OCI-LY7 (cell line): Measurements from ENCODE around the gene EPB41L1. TPM values are rescaled to one million over a fixed set of nuclear protein-coding genes. Genes with fewer than 3 reads are reported as not detected.

Experiments used
- BruUV-seq: library from RNA; stranded (reverse); fragments of 400-500 nt; replicated peaks from 2 replicates; lab custom pipeline; 2021; lab: Mats Ljungman, UMichigan
- CTCF ChIA-PET: fragments of 300-600 bp; sonication (Branson Sonifier 250); formaldehyde crosslinking; loops from one replicate; lab custom pipeline; 2022; ENCODE audit warnings: antibody characterized with exemption; ENCODE audit not compliant: unreplicated experiment; lab: Charles Lee
- POLR2A ChIA-PET: fragments of 300-600 bp; sonication (Branson Sonifier 250); formaldehyde crosslinking; loops from one replicate; lab custom pipeline; 2022; ENCODE audit warnings: antibody characterized with exemption; lab: Charles Lee
- DNase-seq: peaks from one replicate; pipeline ENCODE4 v3.0.0-alpha.2; 2015; ENCODE audit warnings: low spot score
- H2AFZ ChIP-seq: fragments of 200-600 bp; sonication (generic), shearing (Covaris generic); 2 replicates; pipeline ENCODE4 v1.6.1; 2014; ENCODE audit warnings: mild to moderate bottlenecking, antibody characterized with exemption, low read length, moderate library complexity
- H3K27ac ChIP-seq: fragments of 200-600 bp; sonication (generic); 2 replicates; pipeline ENCODE4 v1.5.1; 2014; ENCODE audit warnings: mixed run types, low read depth, mild to moderate bottlenecking, moderate library complexity, low read length, inconsistent platforms; ENCODE audit not compliant: poor library complexity, severe bottlenecking
- H3K36me3 ChIP-seq: fragments of 200-600 bp; sonication (generic); 2 replicates; pipeline ENCODE4 v1.6.1; 2014; ENCODE audit warnings: mild to moderate bottlenecking, antibody characterized with exemption, low read length, moderate library complexity, mixed read lengths; ENCODE audit not compliant: insufficient read depth
- H3K4me1 ChIP-seq: fragments of 200-600 bp; sonication (generic); 2 replicates; pipeline ENCODE4 v1.5.1; 2014; ENCODE audit warnings: mild to moderate bottlenecking, low read length; ENCODE audit not compliant: insufficient read depth, poor library complexity, severe bottlenecking
- H3K4me2 ChIP-seq: fragments of 200-600 bp; sonication (generic); 2 replicates; pipeline ENCODE4 v1.6.1; 2014; ENCODE audit warnings: mild to moderate bottlenecking, low read length
- H3K4me3 ChIP-seq: fragments of 200-600 bp; sonication (generic); 2 replicates; pipeline ENCODE4 v1.5.1; 2014; ENCODE audit warnings: mild to moderate bottlenecking, low read depth, low read length; ENCODE audit not compliant: poor library complexity, severe bottlenecking
- H3K79me2 ChIP-seq: fragments of 200-600 bp; sonication (generic); 2 replicates; pipeline ENCODE4 v1.6.1; 2016; ENCODE audit warnings: low read depth, mild to moderate bottlenecking, low read length, moderate library complexity, mixed read lengths; ENCODE audit not compliant: insufficient read depth
- H3K9me2 ChIP-seq: fragments of 200-600 bp; sonication (generic); 2 replicates; pipeline ENCODE4 v1.6.1; 2016; ENCODE audit warnings: mild to moderate bottlenecking, low read length, mixed read lengths; ENCODE audit not compliant: insufficient read depth
- H3K9me3 ChIP-seq: fragments of 200-600 bp; sonication (generic); 2 replicates; pipeline ENCODE4 v1.6.1; 2014; ENCODE audit warnings: mild to moderate bottlenecking, mixed run types, low read length, mixed read lengths
- H4K20me1 ChIP-seq: fragments of 200-600 bp; sonication (generic); 2 replicates; pipeline ENCODE4 v1.6.1; 2014; ENCODE audit warnings: mild to moderate bottlenecking, antibody characterized with exemption, low read length, moderate library complexity, mixed read lengths; ENCODE audit not compliant: insufficient read depth
- CTCF ChIP-seq: fragments of 200-600 bp; sonication (generic); conservative IDR thresholded peaks from 2 replicates; pipeline ENCODE4 v1.5.1; 2014; ENCODE audit warnings: mild to moderate bottlenecking, antibody characterized with exemption, low read length, moderate library complexity, mixed read lengths
- EZH2phosphoT487 ChIP-seq: fragments of 200-600 bp; sonication (generic); IDR thresholded peaks from 2 replicates; pipeline ENCODE4 v1.6.1; 2018; ENCODE audit warnings: low read depth, borderline replicate concordance, mild to moderate bottlenecking, mixed run types, antibody characterized with exemption, low read length, moderate library complexity, mixed read lengths
- intact Hi-C: fragments of 100-400 bp; cut with micrococcal nuclease; formaldehyde crosslinking; loops from one replicate; pipeline ENCODE4 v1.10.0; 2022; ENCODE audit not compliant: unreplicated experiment
- total RNA-seq, 2 experiments: library from RNA; depleted of rRNA in 1 of 2; stranded (reverse); fragments of >200 nt in 1 of 2; shearing (Covaris generic) in 1 of 2; gene quantifications; 2 replicates each; pipeline ENCODE4 v1.2.3, GENCODE V29; 2014 to 2022

The EPB41L1 gene
- total RNA-seq, 2 experiments from 2014 or later, result 0.54 to 1.6 TPM

- Histone ChIP-seq H3K79me2 (no peaks in the 10 kb centered on the region), H2AFZ (no peak overlapping the region), H3K27ac (no peak overlapping the region), H3K9me2 (no peaks in the 10 kb centered on the region), H3K4me1 (no peaks in the 10 kb centered on the region), H3K4me2 (no peak overlapping the region), H3K36me3 (no peaks in the 10 kb centered on the region), H4K20me1 (no peaks in the 10 kb centered on the region), H3K9me3 (no peaks in the 10 kb centered on the region), H3K4me3 (no peak overlapping the region)
- CTCF ChIA-PET, result no interaction called here
- intact Hi-C loops, result no loop called here
- POLR2A ChIA-PET, result no interaction called here
- BruUV-seq, result no TSS peak
- no peak for DNase-seq
- TF ChIP-seq EZH2phosphoT487 (no peak), CTCF (no peak)
Observed at GRCh38 chr20:36183155-36183944, 28.8 kb downstream of the EPB41L1 start.

GRCh38 chr20:36184816-36185776, 30.6 kb downstream of the EPB41L1 start:
- H3K79me2 ChIP-seq, result no peaks in the 10 kb centered on the region
- no peaks in the 10 kb centered on the region for H3K9me3 ChIP-seq
- H3K36me3 ChIP-seq, result no peaks in the 10 kb centered on the region
- DNase-seq, result no peak
- no peaks in the 10 kb centered on the region for H3K9me2 ChIP-seq
- H3K4me2 ChIP-seq, result no peak overlapping the region
- no TSS peak for BruUV-seq
- H4K20me1 ChIP-seq, result no peaks in the 10 kb centered on the region
- CTCF ChIA-PET, result no interaction called here
- H3K4me3 ChIP-seq, result no peak overlapping the region
- TF ChIP-seq EZH2phosphoT487, result no peak
- no peak for TF ChIP-seq CTCF
- POLR2A ChIA-PET, result interaction anchor here (0.5 to 0.6 kb wide), 3 partner anchors 14 to 578 kb away, joined by 3 to 4 read pairs (median 4); no protein-coding TSS in a partner anchor
- intact Hi-C loops, result no loop called here
- no peak overlapping the region for H2AFZ ChIP-seq
- no peak overlapping the region for H3K27ac ChIP-seq
- no peaks in the 10 kb centered on the region for H3K4me1 ChIP-seq
